22Rv1 (cell line): ENCODE results near the gene FILIP1L.

Experiments
- H3K27ac ChIP-seq: fragments of 450-650 bp; 2 replicates; pipeline ENCODE4 v1.5.1; 2017
- CTCF ChIP-seq: fragments of 450-650 bp; IDR thresholded peaks from 2 replicates; pipeline ENCODE4 v1.5.1; 2017; ENCODE audit warnings: mild to moderate bottlenecking
- ZFX ChIP-seq: fragments of 450-650 bp; IDR thresholded peaks from 2 replicates; pipeline ENCODE4 v1.6.1; 2017; ENCODE audit warnings: antibody characterized with exemption, borderline replicate concordance

The FILIP1L gene

GRCh38 chr3:99982650-99983049 lies 131.7 kb downstream of the FILIP1L start:
- no peak overlapping the region for H3K27ac ChIP-seq
- TF ChIP-seq ZFX = no peak
- TF ChIP-seq CTCF = no peak

- H3K27ac ChIP-seq = no peak overlapping the region
- no peak for TF ChIP-seq CTCF
- TF ChIP-seq ZFX = no peak
Measured at GRCh38 chr3:99981138-99981537, 133.2 kb downstream of the FILIP1L start.

GRCh38 chr3:99980606-99981005 lies 133.7 kb downstream of the FILIP1L start:
- TF ChIP-seq ZFX (no peak), CTCF (no peak)
- H3K27ac ChIP-seq = no peak overlapping the region

- no peak overlapping the region for H3K27ac ChIP-seq
- TF ChIP-seq CTCF (no peak), ZFX (no peak)
Measured at GRCh38 chr3:99978221-99978620, 136.1 kb downstream of the FILIP1L start.

- H3K27ac ChIP-seq = no peak overlapping the region
- TF ChIP-seq ZFX = no peak
- TF ChIP-seq CTCF = no peak
Measured at GRCh38 chr3:99976584-99976983, 137.7 kb downstream of the FILIP1L start.

GRCh38 chr3:99974989-99975388 lies 139.3 kb downstream of the FILIP1L start:
- no peak overlapping the region for H3K27ac ChIP-seq
- TF ChIP-seq ZFX (no peak), CTCF (no peak)

- H3K27ac ChIP-seq = no peak overlapping the region
- TF ChIP-seq CTCF (no peak), ZFX (no peak)
Measured at GRCh38 chr3:99972380-99973104, 141.8 kb downstream of the FILIP1L start.
